ENCODE measurements around the gene MEOX1.
A peak's percentile ranks its signal among the peaks of the same experiment; 100 is the strongest.
"Not testable (repeated sequence)": the region's sequence is repeated elsewhere in the genome, so short reads cannot be mapped to it uniquely, and the experiment has no call there.

The MEOX1 gene

GRCh38 chr17:43661699-43662412 lies at the start of gene MEOX1:
MEOX1 (minus strand) TSS chr17:43661922; CDS start chr17:43661534, 388 bp downstream.
- no peak for DNase-seq (ENCODE audit: low read depth in 2 of 2)

- DNase-seq (ENCODE audit: low read depth in 2 of 2) = no peak
Observed at GRCh38 chr17:43710101-43710500, 48.4 kb upstream of the MEOX1 start.

GRCh38 chr17:43709210-43709609 lies 47.5 kb upstream of the MEOX1 start:
- DNase-seq (ENCODE audit: low read depth in 2 of 2) = no peak

GRCh38 chr17:43707184-43707583 lies 45.5 kb upstream of the MEOX1 start:
- no peak for DNase-seq (ENCODE audit: low read depth in 2 of 2)

- DNase-seq (ENCODE audit: low read depth in 2 of 2) = no peak
Observed at GRCh38 chr17:43706235-43706634, 44.5 kb upstream of the MEOX1 start.

GRCh38 chr17:43703630-43704029 lies 41.9 kb upstream of the MEOX1 start:
- no peak for DNase-seq (ENCODE audit: low read depth in 2 of 2)

- DNase-seq (ENCODE audit: low read depth in 2 of 2) = no peak
Observed at GRCh38 chr17:43702637-43703036, 40.9 kb upstream of the MEOX1 start.

GRCh38 chr17:43701318-43701743 lies 39.6 kb upstream of the MEOX1 start:
- DNase-seq (ENCODE audit: low read depth in 2 of 2) = peak; percentile 19 to 37

GRCh38 chr17:43699438-43699756 lies 37.7 kb upstream of the MEOX1 start:
- no peak for DNase-seq (ENCODE audit: low read depth in 2 of 2)

GRCh38 chr17:43698678-43699437 lies 37.1 kb upstream of the MEOX1 start:
- DNase-seq (ENCODE audit: low read depth in 2 of 2) = no peak

- no peak for DNase-seq (ENCODE audit: low read depth in 2 of 2)
Observed at GRCh38 chr17:43697937-43698336, 36.2 kb upstream of the MEOX1 start.

- no peak for DNase-seq (ENCODE audit: low read depth in 2 of 2)
Observed at GRCh38 chr17:43696891-43697290, 35.2 kb upstream of the MEOX1 start.

GRCh38 chr17:43695970-43696865 lies 34.5 kb upstream of the MEOX1 start:
- DNase-seq (ENCODE audit: low read depth in 2 of 2) = no peak

- peak; percentile 30 to 63 for DNase-seq (ENCODE audit: low read depth in 2 of 2)
Observed at GRCh38 chr17:43694081-43694870, 32.6 kb upstream of the MEOX1 start.

GRCh38 chr17:43691317-43691693 lies 29.6 kb upstream of the MEOX1 start:
- no peak for DNase-seq (ENCODE audit: low read depth in 2 of 2)

- no peak for DNase-seq (ENCODE audit: low read depth in 2 of 2)
Observed at GRCh38 chr17:43690624-43691316, 29.0 kb upstream of the MEOX1 start.

- no peak for DNase-seq (ENCODE audit: low read depth in 2 of 2)
Observed at GRCh38 chr17:43689814-43690213, 28.1 kb upstream of the MEOX1 start.

- DNase-seq (ENCODE audit: low read depth in 2 of 2) = no peak
Observed at GRCh38 chr17:43689131-43689530, 27.4 kb upstream of the MEOX1 start.

- not testable (repeated sequence) for DNase-seq (ENCODE audit: low read depth in 2 of 2)
Observed at GRCh38 chr17:43686957-43687356, 25.2 kb upstream of the MEOX1 start.

GRCh38 chr17:43683928-43684653 lies 22.4 kb upstream of the MEOX1 start:
- DNase-seq (ENCODE audit: low read depth in 2 of 2) = no peak
